DND-41 (cell line): Measurements from ENCODE around the gene MYL6B.

Experiments
- ATAC-seq: fragments of 200-7000 bp; cut with Tn5 transposase; 3 replicates; pipeline ENCODE4 v1.9.1; 2021; ENCODE audit warnings: low read depth; ENCODE audit not compliant: insufficient read depth
- DNase-seq: peaks from one replicate; pipeline ENCODE4 v3.0.0-alpha.2; 2020
- H2AFZ ChIP-seq: 2 replicates; pipeline ENCODE4 v1.6.0; 2012; ENCODE audit warnings: low read depth, low read length
- H3K27ac ChIP-seq: 2 replicates; pipeline ENCODE4 v1.5.1; 2012; ENCODE audit warnings: low read length, inconsistent platforms
- H3K27me3 ChIP-seq: fragments of 200-600 bp; sonication (generic); 2 replicates; pipeline ENCODE4 v1.6.0; 2012; ENCODE audit warnings: low read length, mild to moderate bottlenecking, inconsistent platforms; ENCODE audit not compliant: insufficient read depth, poor library complexity
- H3K36me3 ChIP-seq: 2 replicates; pipeline ENCODE4 v1.5.1; 2012; ENCODE audit warnings: low read length, inconsistent platforms; ENCODE audit not compliant: insufficient read depth
- H3K4me1 ChIP-seq: 2 replicates; pipeline ENCODE4 v1.5.1; 2012; ENCODE audit warnings: mild to moderate bottlenecking, low read length; ENCODE audit not compliant: insufficient read depth
- H3K4me2 ChIP-seq: 2 replicates; pipeline ENCODE4 v1.6.0; 2012; ENCODE audit warnings: mild to moderate bottlenecking, moderate library complexity, low read length, inconsistent platforms; ENCODE audit not compliant: insufficient read depth
- H3K4me3 ChIP-seq, 2 experiments: fragments of 200-600 bp in 1 of 2; shearing (Covaris generic) in 1 of 2; 2 replicates each; pipeline ENCODE4 v1.5.1; 2012 to 2016; ENCODE audit warnings: inconsistent platforms in 2 of 2, low read length in 2 of 2, mild to moderate bottlenecking in 2 of 2, low read depth in 1 of 2, moderate library complexity in 1 of 2
- H3K79me2 ChIP-seq: 2 replicates; pipeline ENCODE4 v1.6.0; 2012; ENCODE audit warnings: low read length, inconsistent platforms; ENCODE audit not compliant: insufficient read depth
- H3K9ac ChIP-seq: 2 replicates; pipeline ENCODE4 v1.6.0; 2012; ENCODE audit warnings: low read depth, mild to moderate bottlenecking, inconsistent platforms, low read length, moderate library complexity
- H3K9me3 ChIP-seq: 2 replicates; pipeline ENCODE4 v1.5.1; 2012; ENCODE audit warnings: low read length, moderate library complexity, mild to moderate bottlenecking, inconsistent platforms; ENCODE audit not compliant: insufficient read depth, severe bottlenecking
- H4K20me1 ChIP-seq: 2 replicates; pipeline ENCODE4 v1.6.0; 2012; ENCODE audit warnings: low read length; ENCODE audit not compliant: insufficient read depth
- EZH2 ChIP-seq: IDR thresholded peaks from 3 replicates; pipeline ENCODE4 v1.6.1; 2012; ENCODE audit warnings: borderline replicate concordance, low read depth, mild to moderate bottlenecking, moderate library complexity, low read length, inconsistent platforms; ENCODE audit not compliant: severe bottlenecking
- TF ChIP-seq, protein P1 (sequence below): IDR thresholded peaks from 2 replicates; pipeline ENCODE4 v1.5.1; 2012; ENCODE audit warnings: borderline replicate concordance, low read length, moderate library complexity, mild to moderate bottlenecking; ENCODE audit not compliant: poor library complexity, severe bottlenecking; ENCODE audit errors: extremely low read depth

MYL6B gene

DNA sequence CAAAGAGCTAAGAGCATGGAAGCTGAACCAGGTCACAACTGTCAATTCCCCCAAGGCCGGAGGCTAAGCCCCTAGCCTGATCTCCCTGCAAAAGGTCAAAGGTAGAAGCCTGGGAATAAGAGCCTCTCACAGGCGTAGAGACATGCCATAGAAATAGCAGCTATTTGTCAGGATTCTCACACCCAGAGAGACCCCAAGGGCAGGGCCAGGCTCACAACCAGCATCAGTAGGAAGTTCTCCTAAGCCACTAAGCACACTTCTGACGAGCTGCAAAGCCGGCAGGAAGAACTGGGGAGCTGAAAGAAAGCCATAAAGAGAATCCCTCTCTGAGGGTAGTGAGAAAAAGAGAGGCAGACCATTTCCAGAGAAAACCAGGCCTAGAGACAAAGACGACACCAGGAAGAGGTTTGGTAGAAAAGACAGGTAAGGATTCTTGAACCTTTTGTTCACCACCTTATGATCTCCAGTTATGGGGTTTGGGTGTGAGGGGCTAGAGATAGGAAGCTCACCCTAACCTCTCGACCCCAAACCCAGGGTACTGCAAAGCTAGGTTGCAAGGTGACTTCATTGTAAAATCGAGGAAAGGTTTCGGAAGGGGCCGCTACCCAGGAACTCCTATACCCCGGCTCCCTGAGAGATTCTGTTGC is 35.9 kb downstream of the MYL6B start:
- H3K9me3 ChIP-seq = no peaks in the 10 kb centered on the region
- peak; percentile 48 for DNase-seq
- H4K20me1 ChIP-seq = peaks cover 13% of the 10 kb centered on the region
- peak; percentile 16; the same call in 2 of the 3 replicates for ATAC-seq
- H3K27me3 ChIP-seq = no peaks in the 10 kb centered on the region
- H3K4me3 ChIP-seq = peak overlapping the region; percentile 89 to 94; a peak in 3 of 4 replicates
- TF ChIP-seq, protein P1, sequence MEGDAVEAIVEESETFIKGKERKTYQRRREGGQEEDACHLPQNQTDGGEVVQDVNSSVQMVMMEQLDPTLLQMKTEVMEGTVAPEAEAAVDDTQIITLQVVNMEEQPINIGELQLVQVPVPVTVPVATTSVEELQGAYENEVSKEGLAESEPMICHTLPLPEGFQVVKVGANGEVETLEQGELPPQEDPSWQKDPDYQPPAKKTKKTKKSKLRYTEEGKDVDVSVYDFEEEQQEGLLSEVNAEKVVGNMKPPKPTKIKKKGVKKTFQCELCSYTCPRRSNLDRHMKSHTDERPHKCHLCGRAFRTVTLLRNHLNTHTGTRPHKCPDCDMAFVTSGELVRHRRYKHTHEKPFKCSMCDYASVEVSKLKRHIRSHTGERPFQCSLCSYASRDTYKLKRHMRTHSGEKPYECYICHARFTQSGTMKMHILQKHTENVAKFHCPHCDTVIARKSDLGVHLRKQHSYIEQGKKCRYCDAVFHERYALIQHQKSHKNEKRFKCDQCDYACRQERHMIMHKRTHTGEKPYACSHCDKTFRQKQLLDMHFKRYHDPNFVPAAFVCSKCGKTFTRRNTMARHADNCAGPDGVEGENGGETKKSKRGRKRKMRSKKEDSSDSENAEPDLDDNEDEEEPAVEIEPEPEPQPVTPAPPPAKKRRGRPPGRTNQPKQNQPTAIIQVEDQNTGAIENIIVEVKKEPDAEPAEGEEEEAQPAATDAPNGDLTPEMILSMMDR = no peak
- TF ChIP-seq EZH2 = no peak
- H2AFZ ChIP-seq = peak overlapping the region; percentile 57; the same call in 1 of the 2 replicates
- peaks cover 62% of the 10 kb centered on the region for H3K79me2 ChIP-seq
- peak overlapping the region; percentile 77 for H3K4me2 ChIP-seq
- H3K4me1 ChIP-seq = peaks cover 46% of the 10 kb centered on the region
- H3K27ac ChIP-seq = peak overlapping the region; percentile 67
- peak overlapping the region; percentile 79 for H3K9ac ChIP-seq
- peaks cover 47% of the 10 kb centered on the region for H3K36me3 ChIP-seq

DNA sequence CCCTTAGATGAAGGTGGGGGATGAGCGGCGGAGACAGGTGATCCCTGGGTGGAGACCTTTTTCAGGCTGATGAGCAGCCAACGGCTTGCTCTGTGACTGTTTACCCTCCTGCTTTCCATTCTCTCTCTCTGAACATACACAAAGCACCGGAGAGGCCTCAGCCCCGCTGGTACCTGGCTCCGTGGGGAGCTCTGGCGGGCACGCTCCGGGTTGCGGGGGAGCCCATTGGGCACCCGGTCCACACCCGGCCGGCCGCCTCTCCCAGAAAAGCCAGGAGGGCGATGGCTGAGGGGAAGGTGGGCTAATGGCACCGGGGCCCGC is 36.4 kb downstream of the MYL6B start:
- peaks cover 62% of the 10 kb centered on the region for H3K79me2 ChIP-seq
- H3K27ac ChIP-seq = peak overlapping the region; percentile 67
- H2AFZ ChIP-seq = peak overlapping the region; percentile 57
- ATAC-seq (peak; percentile 9), DNase-seq (no peak)
- no peaks in the 10 kb centered on the region for H3K27me3 ChIP-seq
- H3K36me3 ChIP-seq = peaks cover 42% of the 10 kb centered on the region
- H3K4me1 ChIP-seq = peaks cover 49% of the 10 kb centered on the region
- H3K4me3 ChIP-seq = peak overlapping the region; percentile 89 to 94; a peak in 3 of 4 replicates
- peak overlapping the region; percentile 79 for H3K9ac ChIP-seq
- no peak for TF ChIP-seq EZH2
- TF ChIP-seq, protein P1 = no peak
- no peaks in the 10 kb centered on the region for H3K9me3 ChIP-seq
- H3K4me2 ChIP-seq = peak overlapping the region; percentile 77
- H4K20me1 ChIP-seq = peaks cover 13% of the 10 kb centered on the region

DNA sequence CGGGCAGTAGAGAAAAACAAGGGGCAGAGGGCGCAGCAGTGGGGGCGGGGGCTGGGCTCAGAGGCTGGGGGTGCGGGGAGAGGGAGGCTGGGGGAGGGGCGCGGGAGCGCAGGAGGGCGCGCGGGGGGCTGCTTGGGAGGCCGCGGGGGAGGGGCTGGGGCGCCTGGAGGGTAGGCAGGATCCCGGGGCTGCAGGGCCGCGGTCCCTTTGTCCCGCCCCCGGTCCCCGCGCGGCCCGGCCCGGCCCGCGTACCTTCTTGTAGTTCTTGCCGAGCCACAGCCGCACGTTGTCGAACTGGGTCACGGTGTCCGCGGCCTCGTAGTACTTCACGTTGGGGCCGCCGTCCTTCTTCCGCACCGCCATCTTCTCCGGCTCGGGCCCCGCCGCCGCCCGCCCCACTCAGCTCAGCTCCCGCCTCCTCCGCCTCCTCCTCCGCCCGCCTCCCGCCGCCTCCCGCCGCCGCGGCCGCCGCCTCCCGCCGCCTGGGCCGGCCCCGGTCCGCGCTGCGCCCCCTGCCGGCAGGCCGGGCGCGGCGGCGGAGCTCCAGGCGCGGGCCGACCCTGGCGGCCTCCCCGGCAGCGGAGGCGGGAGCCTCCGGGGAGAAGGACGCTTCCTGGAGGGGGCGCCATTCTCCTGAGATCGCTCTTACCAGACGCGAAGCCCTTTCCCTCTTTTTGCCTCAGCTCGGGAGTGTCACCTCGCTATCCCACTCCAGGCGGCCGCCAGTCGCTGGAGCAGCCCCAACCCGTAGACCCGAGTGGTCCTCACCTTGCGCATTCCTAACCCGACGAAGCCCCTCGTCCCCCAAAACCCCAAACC is 36.9 kb downstream of the MYL6B start, which contains the start of gene SMARCC2:
SMARCC2 (minus strand) TSS at position 385 of the 819 bp plus-strand sequence; CDS start at position 363, 22 bp downstream.
- DNase-seq = peak; percentile 90
- H2AFZ ChIP-seq = peak within 1 kb of the TSS; percentile 99
- peaks cover 60% of the 10 kb centered on the region for H3K79me2 ChIP-seq
- peak within 1 kb of the TSS; percentile 79 for H3K9ac ChIP-seq
- H3K4me2 ChIP-seq = peak within 1 kb of the TSS; percentile 93
- H3K27ac ChIP-seq = peak within 1 kb of the TSS; percentile 95
- peak; percentile 78 for ATAC-seq
- peaks cover 13% of the 10 kb centered on the region for H4K20me1 ChIP-seq
- no peak for TF ChIP-seq EZH2
- TF ChIP-seq, protein P1 = peak; percentile 87
- H3K4me3 ChIP-seq = peak within 1 kb of the TSS; percentile 94 to 95
- peaks cover 37% of the 10 kb centered on the region for H3K36me3 ChIP-seq
- H3K27me3 ChIP-seq = no peaks in the 10 kb centered on the region
- H3K9me3 ChIP-seq = no peaks in the 10 kb centered on the region
- peaks cover 49% of the 10 kb centered on the region for H3K4me1 ChIP-seq
